DMS53 treated with DMSO at 0.1 percent for 48 hours (cell line): ENCODE results near the gene SNCG.
"Not testable (repeated sequence)": the region's sequence is repeated elsewhere in the genome, so short reads cannot be mapped to it uniquely, and the experiment has no call there.

Experiments
- DNase-seq: peaks from one replicate; lab custom pipeline; 2025; ENCODE audit not compliant: unreplicated experiment; lab: John Stamatoyannopoulos, UW

Gene SNCG

GRCh38 chr10:86958116-86958900 is at the start of gene SNCG:
Gene SNCG, plus strand, starts transcription at chr10:86958599. Its CDS starts 99 bp downstream, at chr10:86958698.
- no peak for DNase-seq

- no peak for DNase-seq
Observed at GRCh38 chr10:86914734-86915133, 43.7 kb upstream of the SNCG start.

- DNase-seq, result no peak
Observed at GRCh38 chr10:86918022-86918471, 40.4 kb upstream of the SNCG start.

- DNase-seq, result no peak
Observed at GRCh38 chr10:86922553-86922961, 35.8 kb upstream of the SNCG start.

GRCh38 chr10:86929468-86930380 is 28.7 kb upstream of the SNCG start:
- DNase-seq, result no peak

- no peak for DNase-seq
Observed at GRCh38 chr10:86931872-86932271, 26.5 kb upstream of the SNCG start.

GRCh38 chr10:86932674-86933073 is 25.7 kb upstream of the SNCG start:
- DNase-seq, result no peak

- not testable (repeated sequence) for DNase-seq
Observed at GRCh38 chr10:86934162-86934711, 24.2 kb upstream of the SNCG start.

- peak; percentile 21 for DNase-seq
Observed at GRCh38 chr10:86936661-86937501, 21.5 kb upstream of the SNCG start.

GRCh38 chr10:86937502-86938154 is 20.8 kb upstream of the SNCG start:
- DNase-seq, result no peak

GRCh38 chr10:86938260-86938659 is 20.1 kb upstream of the SNCG start:
- DNase-seq, result no peak

GRCh38 chr10:86940076-86940475 is 18.3 kb upstream of the SNCG start:
- not testable (repeated sequence) for DNase-seq

GRCh38 chr10:86940677-86941076 is 17.7 kb upstream of the SNCG start:
- no peak for DNase-seq

GRCh38 chr10:86941426-86941825 is 17.0 kb upstream of the SNCG start:
- no peak for DNase-seq

GRCh38 chr10:86941991-86942421 is 16.4 kb upstream of the SNCG start:
- DNase-seq, result no peak

- no peak for DNase-seq
Observed at GRCh38 chr10:86942441-86943315, 15.7 kb upstream of the SNCG start.

GRCh38 chr10:86943316-86944030 is 14.9 kb upstream of the SNCG start:
- DNase-seq, result no peak

GRCh38 chr10:86944031-86944419 is 14.4 kb upstream of the SNCG start:
- no peak for DNase-seq

- no peak for DNase-seq
Observed at GRCh38 chr10:86944471-86944870, 13.9 kb upstream of the SNCG start.
